HepG2 (cell line): ENCODE data around the gene ZNF277. TPM values are rescaled to one million over a fixed set of nuclear protein-coding genes. Genes with fewer than 3 reads are reported as not detected.

Experiments used
- ATF1 ChIP-seq: IDR thresholded peaks from 2 replicates; pipeline ENCODE4 v1.6.1; 2016; ENCODE audit warnings: mild to moderate bottlenecking, control low read depth
- CEBPB ChIP-seq: IDR thresholded peaks from 2 replicates; pipeline ENCODE4 v1.6.1; 2011; ENCODE audit warnings: low read depth, low read length, improper control_type of control experiment, borderline replicate concordance
- CSRNP1 ChIP-seq: sonication (generic); formaldehyde crosslinking; IDR thresholded peaks from 2 replicates; pipeline ENCODE4 v1.8.1; 2023; ENCODE audit warnings: mild to moderate bottlenecking, missing genetic modification reagents
- ELF4 ChIP-seq: sonication (generic); formaldehyde crosslinking; IDR thresholded peaks from 2 replicates; pipeline ENCODE4 v1.5.0; 2020; ENCODE audit warnings: missing genetic modification reagents, mild to moderate bottlenecking, moderate library complexity, borderline replicate concordance
- FOXA1 ChIP-seq, 2 experiments: fragments of 450-650 bp in 1 of 2; sonication (generic) in 1 of 2; formaldehyde crosslinking in 1 of 2; IDR thresholded peaks; 2 replicates each; pipeline versions ENCODE4 v1.4.0 to v1.6.1; 2016 to 2020; ENCODE audit warnings: missing genetic modification reagents in 1 of 2
- HNF4A ChIP-seq: sonication (generic); formaldehyde crosslinking; IDR thresholded peaks from 2 replicates; pipeline ENCODE4 v1.4.0; 2020; ENCODE audit warnings: missing genetic modification reagents
- HNF4G ChIP-seq, 2 experiments: sonication (generic) in 1 of 2; formaldehyde crosslinking in 1 of 2; IDR thresholded peaks; 2 replicates each; pipeline versions ENCODE4 v1.4.0 to v1.6.1; 2011 to 2020; ENCODE audit warnings: borderline replicate concordance in 2 of 2, low read depth in 2 of 2, mild to moderate bottlenecking in 2 of 2, low read length in 1 of 2, missing genetic modification reagents in 1 of 2, moderate library complexity in 1 of 2
- KDM4B ChIP-seq: sonication (generic); formaldehyde crosslinking; IDR thresholded peaks from 2 replicates; pipeline ENCODE4 v1.4.0; 2020; ENCODE audit warnings: missing genetic modification reagents
- NRL ChIP-seq: sonication (generic); formaldehyde crosslinking; IDR thresholded peaks from 2 replicates; pipeline ENCODE4 v1.5.0; 2020; ENCODE audit warnings: missing genetic modification reagents, mild to moderate bottlenecking, moderate library complexity, borderline replicate concordance
- REL ChIP-seq: sonication (generic); formaldehyde crosslinking; conservative IDR thresholded peaks from 2 replicates; pipeline ENCODE4 v1.8.0; 2022; ENCODE audit warnings: mild to moderate bottlenecking, missing genetic modification reagents, moderate library complexity
- ZNF205 ChIP-seq: IDR thresholded peaks from 2 replicates; pipeline ENCODE4 v1.6.1; 2018; ENCODE audit warnings: missing biosample characterization, missing genetic modification reagents
- ZNF605 ChIP-seq: sonication (generic); formaldehyde crosslinking; IDR thresholded peaks from 2 replicates; pipeline ENCODE4 v1.8.0; 2022; ENCODE audit warnings: mild to moderate bottlenecking, missing genetic modification reagents
- ZNF678 ChIP-seq: sonication (generic); formaldehyde crosslinking; IDR thresholded peaks from 2 replicates; pipeline ENCODE4 v1.4.0; 2020; ENCODE audit warnings: mild to moderate bottlenecking, missing genetic modification reagents
- ZNF781 ChIP-seq: sonication (generic); formaldehyde crosslinking; IDR thresholded peaks from 2 replicates; pipeline ENCODE4 v1.5.1; 2020; ENCODE audit warnings: borderline replicate concordance, mild to moderate bottlenecking, missing genetic modification reagents; ENCODE audit errors: not compliant biosample characterization
- ZSCAN29 ChIP-seq: sonication (generic); formaldehyde crosslinking; conservative IDR thresholded peaks from 2 replicates; pipeline ENCODE4 v1.4.0; 2020; ENCODE audit warnings: mild to moderate bottlenecking, missing genetic modification reagents
- polyA plus RNA-seq, 8 experiments: library from polyadenylated mRNA; depleted of rRNA in 3 of 8; stranded (reverse) in 7 of 8; unstranded in 1 of 8; fragments of >200 nt; fragmentation: Illumina TruSeq in 4 of 8; extraction: Trizol in 4 of 8; gene quantifications; 2 replicates each; pipeline versions ENCODE4 v1.2.1 to v1.2.3, GENCODE V29; 2011 to 2016; ENCODE audit warnings: low read depth in 4 of 8, missing spikeins in 1 of 8, mixed read lengths in 1 of 8; ENCODE audit not compliant: insufficient read depth in 1 of 8
- total RNA-seq, 5 experiments: library from RNA; depleted of rRNA; stranded (reverse); fragments of >200 nt; fragmentation: Illumina TruSeq; extraction: Trizol; gene quantifications; 2 replicates each; pipeline ENCODE4 v1.2.3, GENCODE V29; 2016; ENCODE audit warnings: low read depth in 1 of 5
- TF ChIP-seq, protein P1 (sequence below): sonication (generic); formaldehyde crosslinking; IDR thresholded peaks from 2 replicates; pipeline ENCODE4 v1.4.0; 2020; ENCODE audit warnings: missing genetic modification reagents, mild to moderate bottlenecking, borderline replicate concordance
- TF ChIP-seq, protein P2 (sequence below): sonication (generic); formaldehyde crosslinking; IDR thresholded peaks from 2 replicates; pipeline ENCODE4 v1.4.0; 2020; ENCODE audit warnings: mild to moderate bottlenecking, missing genetic modification reagents, borderline replicate concordance

Gene ZNF277
- total and polyA plus RNA-seq, 2 of the 13 experiments (the other 11 are each of a cell fraction or from before 2014, with no cell fraction given) = 29.1 to 30.1 TPM

GRCh38 chr7:112206238-112206990 is at the start of gene ZNF277, which contains the start of gene DOCK4 (continued):
- TF ChIP-seq HNF4G (IDR thresholded peaks at IDR 0.05; ENCODE audit: borderline replicate concordance, low read depth, low read length) (no peak), HNF4G (CRISPR knock-in tag; IDR thresholded peaks at IDR 0.05; ENCODE audit: borderline replicate concordance, low read depth) (no peak), KDM4B (CRISPR knock-in tag) (peak; percentile 10; the same call in 1 of the 2 replicates), HNF4A (CRISPR knock-in tag) (0 out of 2 replicates have a peak, but pooled peaks have one; percentile 3), NRL (CRISPR knock-in tag) (peak; percentile 35), FOXA1 (IDR thresholded peaks at IDR 0.05) (no peak), FOXA1 (CRISPR knock-in tag; IDR thresholded peaks at IDR 0.05) (no peak), ZNF605 (CRISPR knock-in tag) (peak; percentile 66; the same call in 1 of the 2 replicates), REL (CRISPR knock-in tag) (peak; percentile 85; the same call in 1 of the 2 replicates), CSRNP1 (no peak), ZNF781 (CRISPR knock-in tag) (no peak), ZSCAN29 (CRISPR knock-in tag) (peak; percentile 67; the same call in 1 of the 2 replicates), ZNF678 (CRISPR knock-in tag) (0 out of 2 replicates have a peak, but pooled peaks have one; percentile 55), ELF4 (CRISPR knock-in tag) (peak; percentile 61), ZNF205 (CRISPR knock-in tag) (no peak), ATF1 (peak; percentile 90), CEBPB (no peak)
- TF ChIP-seq, protein P1, sequence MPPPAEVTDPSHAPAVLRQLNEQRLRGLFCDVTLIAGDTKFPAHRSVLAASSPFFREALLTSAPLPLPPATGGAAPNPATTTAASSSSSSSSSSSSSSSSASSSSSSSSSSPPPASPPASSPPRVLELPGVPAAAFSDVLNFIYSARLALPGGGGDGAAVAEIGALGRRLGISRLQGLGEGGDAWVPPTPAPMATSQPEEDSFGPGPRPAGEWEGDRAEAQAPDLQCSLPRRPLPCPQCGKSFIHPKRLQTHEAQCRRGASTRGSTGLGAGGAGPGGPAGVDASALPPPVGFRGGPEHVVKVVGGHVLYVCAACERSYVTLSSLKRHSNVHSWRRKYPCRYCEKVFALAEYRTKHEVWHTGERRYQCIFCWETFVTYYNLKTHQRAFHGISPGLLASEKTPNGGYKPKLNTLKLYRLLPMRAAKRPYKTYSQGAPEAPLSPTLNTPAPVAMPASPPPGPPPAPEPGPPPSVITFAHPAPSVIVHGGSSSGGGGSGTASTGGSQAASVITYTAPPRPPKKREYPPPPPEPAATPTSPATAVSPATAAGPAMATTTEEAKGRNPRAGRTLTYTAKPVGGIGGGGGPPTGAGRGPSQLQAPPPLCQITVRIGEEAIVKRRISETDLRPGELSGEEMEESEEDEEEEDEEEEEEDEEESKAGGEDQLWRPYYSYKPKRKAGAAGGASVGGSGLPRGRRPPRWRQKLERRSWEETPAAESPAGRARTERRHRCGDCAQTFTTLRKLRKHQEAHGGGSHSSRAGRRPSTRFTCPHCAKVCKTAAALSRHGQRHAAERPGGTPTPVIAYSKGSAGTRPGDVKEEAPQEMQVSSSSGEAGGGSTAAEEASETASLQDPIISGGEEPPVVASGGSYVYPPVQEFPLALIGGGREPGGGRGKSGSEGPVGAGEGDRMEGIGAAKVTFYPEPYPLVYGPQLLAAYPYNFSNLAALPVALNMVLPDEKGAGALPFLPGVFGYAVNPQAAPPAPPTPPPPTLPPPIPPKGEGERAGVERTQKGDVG = no peak
- TF ChIP-seq, protein P2, sequence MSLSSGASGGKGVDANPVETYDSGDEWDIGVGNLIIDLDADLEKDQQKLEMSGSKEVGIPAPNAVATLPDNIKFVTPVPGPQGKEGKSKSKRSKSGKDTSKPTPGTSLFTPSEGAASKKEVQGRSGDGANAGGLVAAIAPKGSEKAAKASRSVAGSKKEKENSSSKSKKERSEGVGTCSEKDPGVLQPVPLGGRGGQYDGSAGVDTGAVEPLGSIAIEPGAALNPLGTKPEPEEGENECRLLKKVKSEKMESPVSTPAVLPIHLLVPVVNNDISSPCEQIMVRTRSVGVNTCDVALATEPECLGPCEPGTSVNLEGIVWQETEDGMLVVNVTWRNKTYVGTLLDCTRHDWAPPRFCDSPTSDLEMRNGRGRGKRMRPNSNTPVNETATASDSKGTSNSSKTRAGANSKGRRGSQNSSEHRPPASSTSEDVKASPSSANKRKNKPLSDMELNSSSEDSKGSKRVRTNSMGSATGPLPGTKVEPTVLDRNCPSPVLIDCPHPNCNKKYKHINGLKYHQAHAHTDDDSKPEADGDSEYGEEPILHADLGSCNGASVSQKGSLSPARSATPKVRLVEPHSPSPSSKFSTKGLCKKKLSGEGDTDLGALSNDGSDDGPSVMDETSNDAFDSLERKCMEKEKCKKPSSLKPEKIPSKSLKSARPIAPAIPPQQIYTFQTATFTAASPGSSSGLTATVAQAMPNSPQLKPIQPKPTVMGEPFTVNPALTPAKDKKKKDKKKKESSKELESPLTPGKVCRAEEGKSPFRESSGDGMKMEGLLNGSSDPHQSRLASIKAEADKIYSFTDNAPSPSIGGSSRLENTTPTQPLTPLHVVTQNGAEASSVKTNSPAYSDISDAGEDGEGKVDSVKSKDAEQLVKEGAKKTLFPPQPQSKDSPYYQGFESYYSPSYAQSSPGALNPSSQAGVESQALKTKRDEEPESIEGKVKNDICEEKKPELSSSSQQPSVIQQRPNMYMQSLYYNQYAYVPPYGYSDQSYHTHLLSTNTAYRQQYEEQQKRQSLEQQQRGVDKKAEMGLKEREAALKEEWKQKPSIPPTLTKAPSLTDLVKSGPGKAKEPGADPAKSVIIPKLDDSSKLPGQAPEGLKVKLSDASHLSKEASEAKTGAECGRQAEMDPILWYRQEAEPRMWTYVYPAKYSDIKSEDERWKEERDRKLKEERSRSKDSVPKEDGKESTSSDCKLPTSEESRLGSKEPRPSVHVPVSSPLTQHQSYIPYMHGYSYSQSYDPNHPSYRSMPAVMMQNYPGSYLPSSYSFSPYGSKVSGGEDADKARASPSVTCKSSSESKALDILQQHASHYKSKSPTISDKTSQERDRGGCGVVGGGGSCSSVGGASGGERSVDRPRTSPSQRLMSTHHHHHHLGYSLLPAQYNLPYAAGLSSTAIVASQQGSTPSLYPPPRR (CRISPR knock-in tag) = 0 out of 2 replicates have a peak, but pooled peaks have one; percentile 4
